GM20431 (cell line): ENCODE measurements around the gene CSNK1G2.

Source experiments
- in situ Hi-C: fragments of 300-500 bp; cut with MseI, MboI; formaldehyde crosslinking; loops from one replicate; pipeline ENCODE4 v1.15.0; 2020; ENCODE audit warnings: low sequenced_read_pairs; ENCODE audit not compliant: unreplicated experiment

CSNK1G2 gene

DNA sequence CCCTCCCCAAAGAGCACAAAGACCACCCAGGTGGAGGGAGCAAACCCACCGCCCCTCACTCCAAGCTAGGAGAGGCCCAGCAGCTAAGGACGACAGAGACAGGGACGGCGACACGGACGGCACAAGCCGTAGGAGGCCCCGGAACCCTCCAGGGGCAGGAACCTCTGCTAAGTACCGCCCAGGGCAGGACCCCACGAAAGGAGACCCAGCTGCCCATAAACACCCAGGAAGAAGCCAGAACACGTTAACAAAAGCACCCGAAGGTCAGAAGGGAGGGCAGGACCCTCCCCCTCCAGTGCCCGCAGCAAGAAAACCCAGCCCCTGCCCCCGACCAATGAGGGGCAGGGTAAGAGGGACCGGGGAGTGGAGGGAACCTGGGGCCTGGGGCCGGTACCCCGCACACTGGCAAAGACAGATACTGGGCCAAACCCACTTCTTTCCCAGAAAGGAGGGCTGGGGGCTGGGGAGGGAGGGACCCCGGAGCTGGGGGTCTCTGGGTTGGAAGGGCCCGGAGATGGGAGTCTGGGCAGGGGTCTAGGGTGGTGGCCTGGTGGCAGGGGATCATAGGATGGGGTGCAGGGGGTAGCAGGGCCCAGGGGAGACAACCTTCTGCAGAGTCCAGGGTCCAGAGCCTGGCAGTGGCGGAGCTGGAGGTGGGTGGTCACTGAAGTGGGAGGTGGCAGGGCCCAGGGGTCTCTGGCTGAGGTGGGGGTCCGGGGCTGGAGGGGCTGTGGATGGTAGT is 72.1 kb downstream of the CSNK1G2 start:
- in situ Hi-C loops = no loop called here

DNA sequence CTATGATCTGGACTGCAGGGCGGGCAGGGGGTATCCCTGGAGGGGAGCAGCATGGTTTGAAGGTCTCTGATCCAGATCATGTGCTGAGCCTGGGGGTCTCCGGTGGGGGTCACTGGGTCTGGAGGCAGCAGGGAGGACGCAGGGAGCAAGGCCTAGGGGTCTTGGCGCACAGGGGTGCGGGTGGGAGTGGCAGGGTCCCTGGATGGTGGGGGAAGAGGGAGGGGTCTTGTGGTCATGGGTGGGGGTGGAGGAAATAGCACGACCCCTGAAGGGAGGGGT is 72.7 kb downstream of the CSNK1G2 start:
- in situ Hi-C loops = no loop called here

DNA sequence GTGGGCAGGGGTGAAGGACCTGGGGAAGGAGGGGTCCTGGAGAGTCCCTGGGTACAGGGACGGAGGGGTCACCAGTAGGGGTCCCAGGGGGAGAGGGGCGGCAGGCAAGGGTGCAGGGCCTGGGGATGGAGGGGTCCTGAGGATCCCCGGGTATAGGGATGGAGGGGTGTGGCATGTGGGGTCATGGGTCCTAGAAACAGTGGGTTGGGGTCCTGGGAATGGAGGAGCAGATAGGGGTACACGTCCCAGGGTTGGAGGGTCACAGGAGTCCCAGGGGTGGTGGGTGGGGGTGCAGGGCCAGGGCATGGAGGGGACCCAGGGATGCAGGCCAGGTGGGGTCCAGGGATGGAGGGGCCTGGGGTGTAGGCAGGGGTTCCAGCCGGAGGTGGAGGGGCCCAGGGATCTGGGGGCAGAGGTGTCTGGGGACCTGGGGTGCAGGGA is 73.2 kb downstream of the CSNK1G2 start:
- in situ Hi-C loops = no loop called here

DNA sequence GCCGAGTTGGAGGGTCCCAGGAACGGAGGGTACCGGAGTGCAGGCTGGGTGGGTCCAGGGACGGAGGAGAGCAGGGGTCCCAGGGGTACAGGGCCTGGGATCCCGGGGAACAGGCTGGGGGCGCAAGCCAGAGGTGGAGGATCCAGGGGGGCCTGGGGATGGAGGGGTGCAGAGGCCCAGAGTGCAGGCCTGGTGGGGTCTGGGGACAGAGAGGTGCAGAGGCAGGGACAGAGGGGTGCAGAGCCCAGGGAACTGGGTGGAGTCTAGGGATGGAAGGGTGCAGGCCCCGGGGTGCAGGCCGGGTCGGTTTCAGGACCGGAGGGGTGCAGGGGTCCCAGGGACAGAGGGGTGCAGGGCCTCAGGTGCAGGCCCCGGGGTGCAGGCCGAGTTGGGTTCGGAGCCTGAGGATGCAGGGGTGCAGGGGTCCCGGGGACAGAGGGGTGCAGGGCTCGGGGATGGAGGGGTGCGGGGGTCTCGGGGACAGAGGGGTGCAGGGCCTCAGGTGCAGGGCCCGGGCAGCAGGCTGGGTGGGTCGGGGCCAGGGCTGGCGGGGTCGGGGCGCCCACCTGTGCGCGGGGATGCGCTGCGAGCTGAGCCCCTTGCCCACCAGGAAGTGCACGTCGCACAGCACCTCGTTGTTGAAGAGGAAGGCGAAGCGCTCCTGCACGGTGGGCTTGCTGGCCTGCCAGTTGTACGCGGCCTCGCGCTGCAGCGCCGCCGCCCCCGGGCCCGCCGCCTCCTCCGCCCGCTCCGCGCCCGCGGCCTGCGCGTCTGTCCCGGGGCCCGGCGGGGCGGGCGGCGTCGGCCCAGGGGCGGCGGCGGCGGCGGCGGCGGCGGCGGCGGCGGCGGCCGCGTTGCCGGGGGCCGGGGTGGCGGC is 74.0 kb downstream of the CSNK1G2 start:
- in situ Hi-C loops = no loop called here

DNA sequence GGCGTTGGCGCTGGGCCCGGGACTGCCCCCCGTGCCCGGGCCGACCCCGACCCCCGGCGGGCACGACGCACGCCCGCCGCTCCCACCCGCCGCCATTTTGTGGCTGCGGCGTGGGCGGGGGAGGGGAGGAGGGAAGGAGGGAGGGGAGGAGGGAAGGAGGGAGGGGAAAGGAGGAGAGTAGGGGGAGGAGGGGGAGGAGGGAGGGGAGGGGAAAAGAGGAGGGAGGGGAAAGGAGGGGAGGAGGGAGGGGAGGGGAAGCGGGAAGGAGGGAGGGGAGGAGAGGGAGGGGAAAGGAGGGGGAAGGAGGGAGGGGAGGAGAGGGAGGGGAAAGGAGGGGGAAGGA is 74.6 kb downstream of the CSNK1G2 start, which contains the start of gene BTBD2:
Gene BTBD2 (minus strand): TSS at position 107 of the 343 bp plus-strand sequence. CDS start 11 bp downstream, at position 96.
- in situ Hi-C loops = no loop called here

DNA sequence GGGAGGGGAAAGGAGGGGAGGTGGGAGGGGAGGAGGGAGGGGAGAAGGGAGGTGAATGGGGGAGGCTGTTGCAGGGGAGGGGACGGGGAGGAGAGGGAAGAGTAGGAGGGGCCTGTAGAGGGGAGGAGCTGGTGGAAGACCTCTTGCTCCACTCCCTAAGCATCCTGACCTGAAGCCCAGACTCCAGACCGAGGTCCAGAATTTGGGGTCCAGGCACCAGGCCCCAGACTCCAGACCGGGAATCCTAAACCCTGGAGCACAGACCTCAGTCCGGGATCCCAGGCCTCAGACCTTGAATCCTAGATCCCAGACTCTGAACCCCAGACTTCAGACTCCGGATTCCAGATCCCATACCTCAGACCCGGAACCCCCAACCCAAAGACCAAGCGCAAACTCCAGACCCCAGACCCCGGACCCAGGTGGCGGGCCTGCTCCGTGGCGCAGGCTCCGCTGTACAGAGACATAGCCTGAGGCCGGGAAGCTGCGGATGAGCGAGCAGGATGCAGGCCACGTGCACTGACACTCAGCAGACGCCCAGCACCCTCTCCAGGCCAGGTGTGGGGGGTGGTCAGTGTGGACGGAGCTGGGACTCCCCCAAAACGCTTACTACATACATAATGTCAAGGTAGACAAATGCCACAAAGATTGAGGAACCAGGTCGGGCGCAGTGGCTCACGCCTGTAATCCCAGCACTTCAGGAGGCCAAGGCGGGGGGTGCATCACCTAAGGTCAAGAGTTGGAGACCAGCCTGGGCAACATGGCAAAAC is 75.3 kb downstream of the CSNK1G2 start:
- in situ Hi-C loops = no loop called here

DNA sequence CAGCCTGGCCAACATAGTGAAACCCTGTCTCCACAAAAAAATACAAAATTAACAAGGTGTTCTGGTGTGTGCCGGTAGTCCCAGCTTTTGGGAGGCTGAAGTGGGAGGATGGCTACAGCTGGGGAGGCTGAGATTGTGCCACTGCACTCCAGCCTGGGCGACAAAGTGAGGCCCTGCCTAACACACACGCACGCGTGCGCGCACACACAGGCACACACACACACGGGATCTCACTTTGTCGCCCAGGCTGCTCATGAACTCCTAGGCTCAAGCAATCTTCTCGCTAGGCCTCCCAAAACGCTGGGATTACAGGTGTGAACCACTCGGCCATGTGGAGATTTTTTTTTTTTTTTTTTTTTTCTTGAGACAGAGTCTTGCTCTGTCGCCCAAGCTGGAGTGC is 77.8 kb downstream of the CSNK1G2 start:
- in situ Hi-C loops = no loop called here

DNA sequence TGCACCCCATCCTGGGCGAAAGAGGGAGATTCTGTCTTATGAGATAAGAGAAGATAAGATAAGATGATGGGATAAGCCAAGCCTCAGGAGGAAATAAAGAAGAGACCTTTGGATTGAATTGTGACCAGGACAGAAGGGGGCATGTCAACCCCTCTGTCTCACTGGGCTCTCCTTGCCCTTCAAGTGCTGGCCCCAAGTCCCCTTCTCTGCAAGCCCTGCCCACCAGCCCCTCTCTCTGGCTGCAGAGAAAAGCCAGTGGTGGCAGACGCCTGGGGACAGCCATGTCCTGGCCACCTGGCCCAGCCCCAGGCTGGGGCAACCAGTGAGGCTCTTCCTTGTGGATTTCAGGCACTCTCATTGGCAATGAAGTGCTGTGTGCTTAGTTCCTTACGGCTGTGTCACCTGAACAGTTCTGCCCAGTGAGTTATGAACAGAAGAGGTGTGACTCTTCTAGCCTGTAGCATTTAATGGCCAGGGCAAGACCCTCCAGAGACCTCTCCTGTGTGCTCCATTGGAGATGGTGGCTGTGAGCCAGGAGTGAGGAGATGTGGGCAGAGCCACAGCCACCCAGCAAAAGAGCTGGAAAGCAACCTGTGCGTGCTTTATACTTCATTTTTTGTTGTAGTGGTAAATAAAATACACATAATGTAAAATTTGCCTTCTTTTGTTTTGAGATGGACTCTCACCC is 80.6 kb downstream of the CSNK1G2 start:
- in situ Hi-C loops = no loop called here

DNA sequence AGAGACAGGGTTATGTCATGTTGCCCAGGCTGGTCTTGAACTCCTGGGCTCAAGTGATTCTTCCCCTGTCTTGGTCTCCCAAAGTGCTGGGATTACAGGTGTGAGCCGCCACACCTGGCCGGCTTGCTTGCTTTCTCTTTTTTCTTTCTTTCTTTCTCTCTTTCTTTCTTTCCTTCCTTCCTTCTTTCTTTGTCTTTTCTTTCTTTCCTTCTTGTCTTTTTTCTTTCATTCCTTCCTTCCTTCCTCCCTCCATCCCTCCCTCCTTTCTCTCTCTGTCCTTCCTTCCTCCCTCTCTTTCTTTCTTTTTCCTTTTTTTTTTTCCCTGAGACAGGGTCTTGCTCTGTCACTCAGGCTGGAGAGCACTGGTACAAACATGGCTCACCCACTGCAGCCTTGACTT is 81.3 kb downstream of the CSNK1G2 start:
- in situ Hi-C loops = no loop called here

DNA sequence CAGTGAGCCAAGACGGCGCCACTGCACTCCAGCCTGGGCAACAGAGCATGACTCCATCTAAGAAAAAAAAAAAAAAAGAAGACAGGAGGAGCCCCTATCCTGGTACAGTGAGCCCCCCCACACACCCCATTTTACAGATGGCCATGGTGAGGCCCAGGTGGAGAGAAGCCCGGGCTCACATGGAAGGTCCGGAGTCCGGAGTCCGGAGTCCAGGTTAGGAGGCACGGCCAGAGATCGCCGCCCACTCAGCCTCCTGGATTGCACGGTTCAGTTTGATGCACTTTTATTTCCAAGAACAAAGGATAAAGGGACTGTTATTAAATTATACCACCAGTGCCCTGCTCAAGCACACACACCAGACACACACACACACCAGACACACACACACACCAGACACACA is 85.8 kb downstream of the CSNK1G2 start:
- in situ Hi-C loops = no loop called here

DNA sequence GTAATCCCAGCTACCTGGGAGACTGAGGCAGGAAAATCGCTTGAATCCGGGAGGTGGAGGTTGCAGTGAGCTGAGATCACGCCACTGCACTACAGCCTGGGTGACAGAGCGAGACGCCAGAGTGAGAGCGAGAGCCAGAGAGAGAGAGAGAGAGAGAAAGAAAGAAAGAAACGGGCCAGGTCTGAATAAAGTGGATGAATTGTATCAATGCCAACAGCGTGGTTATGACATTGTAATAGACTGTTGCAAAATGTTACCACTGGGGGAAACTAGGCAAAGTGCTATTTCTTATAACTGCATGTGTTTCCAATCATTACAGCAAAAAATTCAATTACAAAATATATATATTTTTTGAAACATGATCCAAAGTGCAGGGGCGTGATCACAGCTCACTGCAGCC is 86.4 kb downstream of the CSNK1G2 start:
- in situ Hi-C loops = no loop called here
